GM21737 (cell line): ENCODE data around the gene PPARA.
"Not testable (repeated sequence)": the region's sequence is repeated elsewhere in the genome, so short reads cannot be mapped to it uniquely, and the experiment has no call there.

Source experiments
- ATAC-seq: cut with Tn5 transposase; IDR thresholded peaks from one replicate; pipeline ENCODE4 v1.9.1; 2021; ENCODE audit warnings: mild to moderate bottlenecking, moderate library complexity; ENCODE audit not compliant: unreplicated experiment

The PPARA gene

DNA sequence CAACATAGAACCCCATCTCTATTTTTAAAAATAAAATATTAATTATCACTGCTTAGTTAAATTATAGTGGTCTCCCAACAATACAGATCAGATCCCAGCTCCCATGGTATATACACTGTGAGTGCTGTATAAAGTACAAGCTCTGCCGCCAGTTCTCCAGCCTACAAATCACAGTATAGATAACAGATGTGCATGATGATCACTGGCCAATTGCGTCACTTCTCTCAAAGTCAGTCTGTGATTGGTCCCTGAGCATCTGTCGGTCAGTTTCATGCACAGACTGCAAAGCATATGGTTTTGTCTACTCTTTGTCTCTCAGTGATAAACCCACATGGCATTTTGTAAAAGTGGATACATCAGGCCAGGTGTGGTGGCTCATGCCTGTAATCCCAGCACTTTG lies 15.7 kb downstream of the PPARA start:
- no peak for ATAC-seq

DNA sequence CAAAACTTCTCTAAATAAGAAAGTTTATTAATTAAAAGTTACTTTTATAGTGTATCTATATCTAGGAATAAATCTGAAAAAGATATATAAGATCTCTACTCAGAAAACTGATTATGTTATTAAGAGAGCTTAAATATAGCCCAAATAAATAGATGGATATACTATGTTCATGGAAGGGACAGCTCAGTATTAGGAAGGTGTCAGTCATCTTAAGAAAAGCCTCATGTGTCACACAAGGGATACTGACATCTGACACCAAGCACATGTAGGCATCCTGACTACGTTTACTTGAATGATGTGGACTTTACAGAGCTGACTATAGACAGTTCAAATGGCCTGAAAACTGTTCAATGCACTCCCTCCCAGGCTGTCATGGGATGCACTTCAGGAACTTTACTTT lies 19.3 kb downstream of the PPARA start:
- ATAC-seq: no peak

DNA sequence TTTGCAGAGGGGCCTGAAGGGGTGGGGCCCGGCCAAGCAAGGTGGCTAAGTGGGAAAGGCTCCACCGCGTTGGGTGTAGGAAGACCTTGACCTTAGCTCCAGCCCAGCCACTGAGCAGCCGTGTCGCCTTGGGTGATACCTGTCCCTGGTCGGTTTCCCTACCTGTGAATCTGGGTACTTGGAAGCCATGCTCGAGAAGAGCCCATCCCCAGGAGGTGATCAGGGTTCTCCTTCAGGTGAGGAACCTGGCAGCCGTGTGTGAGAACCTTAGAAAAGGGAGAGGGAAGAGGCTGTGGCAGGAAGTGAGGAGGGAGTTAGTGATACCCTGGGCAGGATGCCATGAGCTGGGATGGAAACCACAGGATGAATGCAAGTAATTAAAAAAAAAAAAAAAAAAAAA lies 21.6 kb downstream of the PPARA start:
- ATAC-seq: no peak

DNA sequence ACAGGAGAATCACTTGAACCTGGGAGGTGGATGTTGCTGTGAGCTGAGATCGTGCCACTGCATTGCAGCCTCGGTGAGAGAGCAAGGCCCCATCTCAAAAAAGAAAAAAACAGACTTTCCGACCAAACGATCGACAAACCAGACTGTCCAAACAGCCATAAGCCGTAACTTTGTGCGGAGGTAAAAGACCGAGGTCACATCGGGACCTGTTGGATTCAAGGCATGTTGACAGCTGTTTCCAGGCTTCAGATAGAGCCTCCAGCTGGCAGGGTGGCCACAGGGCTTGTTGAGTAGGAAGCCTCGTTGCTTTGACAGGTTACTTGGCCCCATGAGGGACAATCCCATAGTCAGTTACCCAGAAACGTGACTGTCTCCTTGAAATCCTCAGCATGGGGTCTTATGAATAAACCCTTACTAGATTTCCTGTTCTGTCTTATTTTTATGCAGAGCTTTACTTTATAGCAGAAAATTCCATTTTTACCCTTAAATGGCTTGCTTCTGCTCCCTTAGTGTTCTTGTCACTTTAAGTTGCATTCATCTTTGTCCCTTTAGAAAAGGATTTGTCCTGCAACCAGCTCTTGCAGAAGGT lies 22.3 kb downstream of the PPARA start:
- ATAC-seq: no peak

DNA sequence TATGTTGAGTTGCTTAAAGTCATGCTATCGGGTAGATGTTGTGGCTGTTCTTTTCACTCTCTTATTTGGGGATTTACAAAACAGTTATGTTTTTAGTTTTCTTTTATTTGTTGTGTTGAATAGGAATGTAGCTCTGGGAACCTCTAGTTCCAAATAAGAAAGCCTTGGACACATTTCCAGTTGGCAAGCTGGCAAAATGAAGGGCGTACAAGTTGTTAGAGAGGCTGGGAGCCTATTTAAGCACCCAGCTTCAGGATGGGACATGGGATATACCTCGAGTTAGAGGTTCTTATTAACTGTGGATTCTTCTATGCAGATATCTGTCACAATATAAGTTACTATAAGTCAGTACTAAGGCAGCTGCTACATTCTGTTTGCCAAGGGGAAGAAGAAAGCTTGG lies 22.8 kb downstream of the PPARA start:
- ATAC-seq: no peak

DNA sequence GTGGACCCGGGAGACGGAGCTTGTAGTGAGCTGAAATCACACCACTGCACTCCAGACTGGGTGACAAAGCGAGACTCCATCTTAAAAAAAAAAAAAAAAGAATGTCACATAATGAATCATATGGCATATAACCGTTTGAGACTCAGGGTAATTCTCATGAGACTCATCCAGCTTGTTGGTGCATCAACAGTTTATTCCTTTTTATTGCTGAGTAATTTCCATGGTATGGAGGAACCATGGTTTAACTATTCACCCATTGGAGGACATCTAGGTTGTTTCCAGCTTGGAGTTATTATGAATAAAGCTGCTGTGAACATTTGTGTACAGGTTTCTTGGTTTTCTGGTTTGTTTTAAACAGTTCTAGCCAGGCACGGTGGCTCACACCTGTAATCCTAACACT lies 25.3 kb downstream of the PPARA start:
- no peak for ATAC-seq

DNA sequence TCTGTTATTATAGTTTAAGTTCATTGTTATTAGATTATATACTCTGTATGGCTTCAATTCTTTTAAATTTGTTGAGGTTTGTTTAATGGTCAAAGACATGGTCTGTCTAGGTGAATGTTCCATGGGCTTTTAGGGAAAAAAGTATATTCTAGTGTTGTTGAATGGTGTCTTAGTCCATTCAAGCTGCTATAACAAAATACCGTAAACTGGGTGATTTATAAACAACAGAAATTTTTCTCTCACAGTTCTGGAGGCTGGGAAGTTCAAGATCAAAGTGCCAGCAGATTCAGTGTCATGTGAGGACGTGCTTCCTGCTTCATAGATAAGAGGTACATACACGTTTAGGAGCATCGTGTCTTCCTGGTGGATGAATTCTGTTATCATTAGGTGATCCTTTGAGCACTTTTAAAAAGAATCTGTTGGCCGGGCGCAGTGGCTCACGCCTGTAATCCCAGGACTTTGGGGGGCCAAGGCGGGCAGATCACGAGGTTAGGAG lies 26.2 kb downstream of the PPARA start:
- no peak for ATAC-seq

DNA sequence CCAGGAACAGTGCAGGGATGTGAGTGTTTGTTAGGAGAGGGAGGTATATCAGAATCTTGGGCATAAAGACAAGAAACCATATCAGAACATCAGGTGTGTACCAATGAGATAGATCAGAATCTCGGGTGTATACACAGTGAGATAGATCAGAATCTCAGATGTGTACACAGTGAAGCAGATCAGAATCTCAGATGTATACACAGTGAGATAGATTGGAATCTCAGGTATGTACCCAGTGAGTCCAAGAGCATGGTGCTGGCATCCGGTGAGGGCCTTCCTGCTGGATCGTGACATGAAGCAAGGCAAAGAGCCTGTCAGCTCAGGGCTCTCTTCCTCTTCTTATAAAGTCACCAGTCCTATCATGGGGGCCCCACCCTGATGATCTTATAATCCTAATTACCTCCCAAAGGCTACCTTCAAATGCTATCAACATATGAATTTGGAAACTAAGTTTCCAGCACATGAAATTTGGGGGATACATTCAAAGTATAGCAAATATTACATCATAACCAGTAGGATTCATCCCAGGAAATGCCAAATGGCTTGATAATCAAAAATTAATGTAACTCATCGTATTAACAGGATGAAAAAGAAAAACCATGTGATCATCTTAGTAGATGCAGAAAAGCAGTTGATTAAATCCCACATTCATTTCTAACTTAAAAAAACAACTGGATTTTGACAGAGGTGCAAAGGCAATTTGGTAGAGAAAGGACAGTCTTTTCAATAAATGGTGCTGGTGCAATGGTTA lies 28.6 kb downstream of the PPARA start:
- ATAC-seq: no peak

DNA sequence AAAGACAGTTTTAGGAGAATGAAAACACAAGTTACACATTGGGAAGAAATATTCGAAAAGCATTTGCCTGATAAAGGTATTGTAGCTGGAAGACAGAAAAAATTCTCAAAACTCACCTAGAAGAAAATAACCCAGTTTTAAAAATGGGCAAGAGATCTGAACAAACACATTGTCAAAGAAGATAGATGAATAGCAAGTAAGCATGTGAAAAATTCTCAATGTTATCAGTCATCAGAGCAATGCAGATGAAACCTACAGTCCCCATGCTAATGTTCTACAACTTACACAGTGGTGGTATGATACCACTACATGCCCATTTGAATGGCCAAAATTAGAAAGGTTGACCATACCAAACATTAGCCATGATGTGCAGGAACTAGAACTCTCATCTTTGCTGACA lies 29.4 kb downstream of the PPARA start:
- no peak for ATAC-seq

DNA sequence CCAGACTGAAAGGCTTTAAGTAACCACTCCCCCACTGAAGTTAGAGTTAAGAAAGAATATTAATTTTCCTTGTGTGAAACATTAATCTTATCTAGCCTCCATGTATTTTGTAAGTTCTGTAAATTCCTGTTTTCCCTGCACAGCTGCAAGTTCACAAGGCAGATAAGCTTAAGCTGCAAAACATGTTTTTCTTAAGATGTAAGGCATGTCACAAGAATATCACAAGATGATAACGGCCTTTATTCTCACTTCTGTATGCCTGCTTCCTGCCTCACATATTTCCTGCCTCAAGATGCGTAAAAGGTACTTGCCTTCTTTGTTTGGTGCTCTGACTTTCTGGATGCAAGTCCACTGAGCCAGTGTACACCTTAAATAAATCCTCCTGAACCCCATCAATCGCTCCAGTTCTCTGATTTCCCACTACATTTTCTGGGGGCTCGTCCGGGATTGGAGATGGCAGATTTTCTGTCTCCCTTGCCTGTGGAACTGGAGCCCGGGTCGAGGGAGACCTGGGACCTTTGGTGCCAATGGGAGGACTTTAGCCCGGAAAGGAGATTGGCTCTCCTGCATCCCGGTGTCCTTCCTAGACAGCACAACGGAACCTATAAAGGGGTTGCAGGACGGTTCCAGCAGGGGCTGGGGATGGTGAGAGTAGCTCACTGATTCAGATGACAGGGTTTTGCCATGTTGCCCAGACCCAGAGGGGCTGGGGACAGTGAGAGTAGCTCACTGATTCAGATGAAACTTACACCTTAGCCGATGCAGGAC lies 30.2 kb downstream of the PPARA start:
- ATAC-seq: no peak

DNA sequence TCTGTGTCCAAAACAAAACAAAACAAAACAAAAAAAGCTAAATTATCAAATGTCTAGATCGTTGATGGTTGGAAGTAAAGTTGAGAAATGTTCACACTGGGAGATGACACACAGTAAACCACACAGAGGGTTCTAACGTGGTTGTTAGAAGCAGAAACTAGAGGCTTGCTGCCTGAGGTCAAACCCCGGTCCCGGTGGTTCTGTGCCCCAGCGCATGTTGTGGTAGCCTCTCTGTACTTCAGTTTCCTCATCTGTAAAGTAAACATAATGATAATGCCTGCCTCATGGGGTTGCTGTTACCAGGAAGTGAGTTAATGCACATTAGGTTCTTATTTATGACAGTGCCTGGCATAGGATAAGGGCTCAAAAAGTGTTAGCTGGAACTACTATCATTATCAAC lies 33.4 kb downstream of the PPARA start:
- ATAC-seq: no peak

DNA sequence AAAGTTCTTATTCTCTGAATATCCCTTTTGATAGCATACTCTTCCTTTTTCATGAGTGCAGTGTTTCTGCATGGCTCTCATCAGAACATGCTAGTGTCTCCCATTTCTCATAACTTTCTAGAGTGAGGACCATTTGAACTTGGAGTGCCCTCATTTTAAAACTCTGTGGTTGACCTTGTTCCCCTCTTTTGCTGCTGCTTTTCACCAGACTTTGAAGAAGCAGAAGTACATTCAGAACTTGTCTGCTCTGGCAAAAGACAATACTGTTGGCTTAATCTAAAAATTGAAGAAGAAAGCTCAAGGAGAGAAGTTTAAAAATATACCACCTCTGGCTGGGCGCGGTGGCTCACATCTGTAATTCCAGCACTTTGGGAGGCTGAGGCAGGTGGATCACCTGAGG lies 35.0 kb downstream of the PPARA start:
- no peak for ATAC-seq

DNA sequence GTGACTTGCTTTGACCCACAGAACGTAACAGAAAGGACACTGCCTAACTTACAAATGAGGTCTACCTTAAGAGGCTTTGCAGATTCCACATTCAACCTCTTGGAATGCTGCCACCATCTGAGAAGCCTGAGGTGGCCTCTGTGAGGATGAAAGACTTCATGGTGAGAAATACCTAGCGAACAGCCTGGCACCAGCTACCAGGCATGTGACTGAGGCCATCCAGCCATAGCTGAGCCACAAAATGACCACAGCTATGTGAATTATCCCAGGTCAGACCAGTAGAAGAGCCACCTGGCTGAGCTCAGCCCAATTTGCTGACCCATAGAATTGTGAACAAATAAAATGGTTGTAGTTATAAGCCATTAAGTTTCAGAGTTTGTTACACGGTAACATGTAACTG lies 37.5 kb downstream of the PPARA start:
- no peak for ATAC-seq

DNA sequence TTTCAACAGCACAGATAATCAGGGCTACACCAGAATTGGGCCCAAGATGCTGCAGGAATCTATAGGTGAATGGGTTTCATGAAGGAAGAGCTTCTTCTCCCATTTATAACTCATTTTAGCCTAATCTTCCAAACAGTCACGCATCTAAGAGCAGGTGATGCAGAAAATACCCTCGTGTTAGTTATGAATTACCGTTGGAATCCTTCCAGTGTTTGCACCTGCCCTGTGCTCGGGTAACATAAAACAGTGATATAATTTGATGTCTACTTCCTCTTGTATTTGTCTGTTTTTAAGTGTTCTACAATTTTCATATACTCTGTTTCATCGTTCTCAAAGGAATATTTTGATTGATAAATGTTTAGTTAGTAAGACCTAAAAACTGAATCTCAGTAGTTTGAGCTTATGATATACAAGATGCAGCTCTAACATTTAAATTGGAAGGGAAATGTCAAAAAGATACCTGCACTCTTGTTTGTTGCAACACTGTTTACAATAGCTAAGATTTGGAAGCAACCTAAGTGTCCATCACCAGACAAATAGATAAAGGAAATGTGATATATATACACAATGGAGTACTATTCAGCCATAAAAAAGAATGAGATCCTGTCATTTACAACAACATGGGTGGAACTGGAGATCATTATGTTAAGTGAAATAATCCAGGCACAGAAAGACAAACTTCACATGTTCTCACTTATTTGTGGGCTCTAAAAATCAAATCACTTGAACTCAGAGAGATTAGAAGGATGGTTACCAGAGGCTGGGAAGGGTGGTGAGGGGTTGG lies 42.1 kb downstream of the PPARA start:
- no peak for ATAC-seq

DNA sequence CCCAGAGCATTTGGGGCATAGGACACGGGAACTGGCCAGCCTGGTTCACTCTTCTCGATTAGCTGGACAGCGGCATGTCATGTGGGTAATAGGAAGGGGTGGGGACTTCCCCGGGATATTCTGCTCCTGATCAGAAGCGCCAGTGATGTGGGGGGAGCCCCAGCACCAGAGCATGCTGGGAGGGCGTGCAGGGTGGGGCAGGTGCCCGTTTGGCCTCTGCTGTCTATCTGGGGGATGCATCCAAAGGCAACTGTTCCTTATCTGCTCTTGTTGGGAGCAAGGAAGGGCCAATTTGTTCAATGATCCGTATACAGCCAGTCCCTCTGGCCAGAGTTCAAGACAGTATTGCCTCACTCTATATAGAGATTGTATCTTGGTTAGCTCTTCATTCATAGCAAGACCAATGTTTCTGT lies 43.6 kb downstream of the PPARA start:
- ATAC-seq: no peak

DNA sequence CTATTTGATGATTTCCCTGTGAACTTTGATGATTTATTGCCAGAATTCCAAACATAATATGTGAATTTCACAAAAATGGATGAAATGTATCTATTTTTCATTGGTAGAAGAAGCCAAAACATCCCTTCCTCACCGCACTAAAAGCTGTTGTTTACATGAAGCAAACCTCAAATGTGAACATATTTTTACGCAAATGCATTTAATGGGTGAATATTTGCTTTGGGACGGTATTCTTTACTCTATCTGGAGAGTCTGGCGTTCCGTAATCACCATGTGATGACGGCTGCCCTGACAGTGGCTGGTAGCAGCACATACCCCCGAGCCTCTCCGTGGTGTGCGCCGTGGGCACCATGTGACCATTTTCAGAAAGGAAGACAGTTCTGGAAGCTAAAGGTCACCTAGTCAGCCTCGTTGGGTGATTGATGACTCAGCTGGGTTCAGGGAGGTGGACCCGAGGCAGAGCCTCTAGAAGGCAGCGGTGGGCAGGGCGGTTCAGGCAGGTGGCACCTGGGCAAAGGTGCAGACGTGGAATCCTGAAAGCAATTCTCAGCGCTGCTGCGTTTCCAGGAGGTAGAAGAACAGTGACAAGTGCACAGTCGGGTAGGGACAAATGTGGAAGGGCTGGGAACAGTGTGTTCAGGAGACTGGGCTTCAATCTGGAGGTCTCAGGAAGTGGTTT lies 45.3 kb downstream of the PPARA start:
- ATAC-seq: no peak

DNA sequence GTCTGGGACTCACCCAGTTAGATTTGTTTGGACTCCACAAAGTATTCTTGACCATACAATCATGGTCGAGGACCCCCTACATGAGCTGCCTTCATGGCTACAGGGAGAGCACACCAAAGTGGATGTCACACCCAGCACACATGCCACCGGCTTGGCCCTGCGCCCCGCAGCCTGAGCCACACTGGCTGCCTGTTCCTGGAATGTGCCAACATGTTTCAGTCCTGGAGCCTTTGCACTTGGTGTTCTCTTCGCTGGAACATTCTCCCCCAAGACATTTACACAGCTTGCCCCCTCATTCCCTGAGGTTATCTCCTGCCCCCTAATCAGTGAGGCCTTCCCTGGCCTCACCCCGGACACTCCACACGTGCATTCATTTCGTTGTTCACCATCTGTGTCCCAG lies 46.0 kb downstream of the PPARA start:
- ATAC-seq: no peak

DNA sequence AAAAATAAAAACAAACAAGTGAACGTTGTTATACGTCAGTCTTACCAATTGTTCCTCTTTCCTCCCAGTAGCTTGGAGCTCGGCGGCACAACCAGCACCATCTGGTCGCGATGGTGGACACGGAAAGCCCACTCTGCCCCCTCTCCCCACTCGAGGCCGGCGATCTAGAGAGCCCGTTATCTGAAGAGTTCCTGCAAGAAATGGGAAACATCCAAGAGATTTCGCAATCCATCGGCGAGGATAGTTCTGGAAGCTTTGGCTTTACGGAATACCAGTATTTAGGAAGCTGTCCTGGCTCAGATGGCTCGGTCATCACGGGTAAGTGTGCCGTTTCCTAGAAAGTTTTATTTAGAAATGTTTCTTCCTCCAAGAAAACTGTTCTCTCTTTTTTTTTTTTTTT lies 47.9 kb downstream of the PPARA start:
- ATAC-seq: no peak

DNA sequence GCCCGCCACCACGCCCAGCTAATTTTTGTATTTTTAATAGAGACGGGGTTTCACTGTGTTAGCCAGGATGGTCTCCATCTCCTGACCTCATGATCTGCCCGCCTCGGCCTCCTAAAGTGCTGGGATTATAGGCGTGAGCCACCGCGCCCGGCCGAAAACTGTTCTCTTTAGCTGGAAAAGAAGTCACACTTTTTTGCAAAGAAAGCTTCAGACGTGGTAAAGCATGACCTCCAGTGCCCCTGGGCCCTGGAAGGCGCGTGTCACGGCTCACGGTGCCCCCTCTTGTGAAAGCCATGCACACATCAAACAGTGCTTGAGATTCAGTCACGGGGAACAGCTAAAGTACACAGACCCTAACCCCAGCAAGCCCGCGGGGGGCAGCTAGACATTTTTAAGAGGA lies 48.5 kb downstream of the PPARA start:
- not testable (repeated sequence) for ATAC-seq

DNA sequence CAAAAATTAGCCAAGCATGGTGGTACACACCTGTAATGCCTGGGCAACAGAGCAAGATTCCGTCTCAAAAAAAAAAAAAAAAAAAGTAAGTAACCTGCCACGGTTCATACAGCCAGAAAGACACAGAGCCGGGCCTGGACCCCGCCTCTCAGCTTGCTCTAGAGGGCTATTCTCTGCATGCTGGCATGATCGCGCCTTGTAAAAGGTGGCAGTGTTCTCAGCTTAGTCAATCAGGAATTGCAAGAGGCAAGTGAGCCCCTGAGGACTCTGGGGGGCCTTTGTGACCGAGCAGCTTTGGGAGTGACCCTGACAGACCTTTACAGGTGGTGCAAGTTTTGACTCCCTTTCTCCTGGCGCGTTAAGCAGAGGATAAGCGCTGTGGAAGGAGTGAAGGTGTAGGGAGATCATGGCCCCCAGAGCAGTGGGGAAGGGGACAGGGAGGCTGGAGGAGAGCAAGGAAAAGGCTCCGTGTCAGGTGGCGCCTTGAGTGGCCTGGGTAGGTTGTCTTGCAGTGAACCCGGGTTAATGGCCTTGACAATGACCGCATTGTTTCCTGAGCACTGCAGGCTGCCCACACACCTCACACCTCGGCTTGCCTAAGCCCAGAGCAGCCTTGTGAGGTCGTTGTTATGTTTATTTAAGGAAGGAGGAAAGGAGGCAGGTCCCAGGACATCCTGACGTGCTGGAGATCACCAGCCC lies 50.9 kb downstream of the PPARA start:
- no peak for ATAC-seq
